Body of pancreas (tissue), 4 donors: ENCODE data around the gene MMP10. TPM values are rescaled to one million over a fixed set of nuclear protein-coding genes. Genes with fewer than 3 reads are reported as not detected.

Experiments
- ATAC-seq: fragments of 150-250 bp; one replicate; pipeline ENCODE4 v1.9.1; 2016
- DNase-seq, 4 donors: peaks; one replicate each; pipeline ENCODE4 v3.0.0-alpha.2; 2019
- H3K27ac ChIP-seq, 4 donors: fragments of 200-600 bp; sonication (generic); 1 replicate in 3 of 4; 2 replicates in 1 of 4; pipeline versions ENCODE4 v1.5.1 to v1.6.1; 2016 to 2019; ENCODE audit warnings: mild to moderate bottlenecking in 1 of 4, mixed read lengths in 1 of 4, moderate library complexity in 1 of 4
- H3K27me3 ChIP-seq, 2 donors: fragments of 200-600 bp; sonication (generic); one replicate each; pipeline ENCODE4 v1.6.0; 2016; ENCODE audit warnings: mild to moderate bottlenecking in 1 of 2
- H3K36me3 ChIP-seq, 2 donors: fragments of 200-600 bp; sonication (generic); replicated peaks in 1 of 2; 2 replicates each; pipeline ENCODE4 v1.5.1; 2016; ENCODE audit warnings: low read depth in 2 of 2; ENCODE audit not compliant: insufficient read depth in 1 of 2
- H3K4me1 ChIP-seq: fragments of 200-600 bp; sonication (generic); one replicate; pipeline ENCODE4 v1.6.0; 2016
- H3K4me3 ChIP-seq, 2 donors: fragments of 200-600 bp; sonication (generic); 1 replicate in 1 of 2; 2 replicates in 1 of 2; pipeline ENCODE4 v1.5.1; 2016 to 2019
- H3K9me3 ChIP-seq, 3 donors: fragments of 200-600 bp; sonication (generic); 1 replicate in 2 of 3; 2 replicates in 1 of 3; pipeline ENCODE4 v1.5.1; 2016
- POLR2A ChIP-seq, 3 donors: fragments of 450-650 bp; IDR thresholded peaks; one replicate each; pipeline ENCODE4 v1.6.1; 2016; ENCODE audit warnings: antibody characterized with exemption in 3 of 3, mild to moderate bottlenecking in 2 of 3
- WGBS, 2 donors: methylation state at CpG; one replicate each; pipeline ENCODE4 v1.1.5; 2017; 5-methylcytosine and 5-hydroxymethylcytosine counted together
- intact Hi-C: fragments of 100-400 bp; cut with DNase I; formaldehyde crosslinking; loops from one replicate; pipeline ENCODE4 v1.15.1; 2023
- total RNA-seq, 2 donors: library from RNA; depleted of rRNA; stranded (reverse); fragments of >200 nt; gene quantifications; one replicate each; pipeline ENCODE4 v1.1.0, GENCODE V29; 2016
- TF ChIP-seq, protein P1 (sequence below), 7 experiments: fragments of 450-650 bp in 4 of 7; fragments of 200-600 bp in 3 of 7; sonication (generic) in 3 of 7; IDR thresholded peaks; one replicate each; pipeline ENCODE4 v1.5.1; 2016 to 2019; ENCODE audit warnings: antibody characterized with exemption in 7 of 7

The MMP10 gene
- total RNA-seq, 2 donors from 2014 or later = not detected

DNA sequence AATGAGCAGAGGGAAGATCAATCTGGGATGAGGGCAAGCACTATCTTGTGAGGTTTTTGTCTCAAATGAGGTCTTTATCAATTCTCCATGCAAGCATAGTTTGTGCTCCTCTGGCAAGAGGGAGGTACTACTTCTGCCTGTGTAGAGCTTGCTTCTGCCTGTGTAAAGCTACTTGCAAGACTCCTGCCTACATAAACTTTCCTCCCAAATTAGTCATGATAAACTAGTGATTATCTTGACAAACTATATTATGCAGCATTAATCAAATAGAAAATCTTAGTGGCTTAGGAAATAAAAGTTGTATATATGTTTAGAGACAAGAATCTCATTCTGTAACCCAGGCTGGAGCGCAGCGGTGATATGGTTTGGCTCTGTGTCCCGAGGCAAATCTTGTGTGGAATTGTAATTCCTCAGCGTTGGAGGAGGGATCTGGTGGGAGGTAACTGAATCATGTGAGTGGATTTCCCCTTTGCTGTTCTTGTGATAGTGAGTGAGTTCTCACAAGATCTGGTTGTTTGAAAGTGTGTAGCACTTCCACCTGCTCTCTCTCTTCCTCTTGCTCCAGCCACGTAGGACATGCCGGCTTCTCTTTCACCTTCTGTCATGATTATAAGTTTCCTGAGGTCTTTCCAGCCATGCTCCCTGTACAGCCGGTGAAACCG lies 8.0 kb upstream of the MMP10 start:
- peaks cover under 1% of the 10 kb centered on the region for H3K4me1 ChIP-seq
- DNase-seq = no peak
- WGBS, 2 donors = 75 to 87% methylated on average over 8 of the region's 8 CpGs
- H3K36me3 ChIP-seq = no peaks in the 10 kb centered on the region
- ATAC-seq = no peak
- H3K4me3 ChIP-seq = no peak overlapping the region
- no peaks in the 10 kb centered on the region for H3K9me3 ChIP-seq
- H3K27me3 ChIP-seq = no peaks in the 10 kb centered on the region
- TF ChIP-seq, protein P1, sequence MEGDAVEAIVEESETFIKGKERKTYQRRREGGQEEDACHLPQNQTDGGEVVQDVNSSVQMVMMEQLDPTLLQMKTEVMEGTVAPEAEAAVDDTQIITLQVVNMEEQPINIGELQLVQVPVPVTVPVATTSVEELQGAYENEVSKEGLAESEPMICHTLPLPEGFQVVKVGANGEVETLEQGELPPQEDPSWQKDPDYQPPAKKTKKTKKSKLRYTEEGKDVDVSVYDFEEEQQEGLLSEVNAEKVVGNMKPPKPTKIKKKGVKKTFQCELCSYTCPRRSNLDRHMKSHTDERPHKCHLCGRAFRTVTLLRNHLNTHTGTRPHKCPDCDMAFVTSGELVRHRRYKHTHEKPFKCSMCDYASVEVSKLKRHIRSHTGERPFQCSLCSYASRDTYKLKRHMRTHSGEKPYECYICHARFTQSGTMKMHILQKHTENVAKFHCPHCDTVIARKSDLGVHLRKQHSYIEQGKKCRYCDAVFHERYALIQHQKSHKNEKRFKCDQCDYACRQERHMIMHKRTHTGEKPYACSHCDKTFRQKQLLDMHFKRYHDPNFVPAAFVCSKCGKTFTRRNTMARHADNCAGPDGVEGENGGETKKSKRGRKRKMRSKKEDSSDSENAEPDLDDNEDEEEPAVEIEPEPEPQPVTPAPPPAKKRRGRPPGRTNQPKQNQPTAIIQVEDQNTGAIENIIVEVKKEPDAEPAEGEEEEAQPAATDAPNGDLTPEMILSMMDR (IDR thresholded peaks at IDR 0.05) = no peak
- no peak for TF ChIP-seq POLR2A (IDR thresholded peaks at IDR 0.05)
- intact Hi-C loops = no loop called here
- H3K27ac ChIP-seq = no peak overlapping the region

DNA sequence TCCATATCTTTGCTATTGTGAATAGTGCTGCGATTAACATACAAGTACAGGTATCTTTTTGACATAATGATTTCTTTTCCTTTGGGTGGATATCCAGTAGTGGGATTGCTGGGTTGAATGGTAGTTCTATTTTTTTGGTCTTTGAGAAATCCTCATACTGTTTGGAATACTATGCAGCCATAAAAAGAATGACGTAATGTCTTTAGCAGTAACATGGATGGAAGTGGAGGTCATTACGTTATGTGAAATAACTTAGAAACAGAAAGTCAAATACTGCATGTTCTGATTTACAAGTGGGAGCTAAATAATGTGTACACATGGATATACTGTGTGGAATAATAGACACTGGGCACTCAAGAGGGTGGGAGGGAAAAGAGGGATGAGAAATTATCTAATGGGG lies 4.0 kb upstream of the MMP10 start:
- TF ChIP-seq, protein P1 (IDR thresholded peaks at IDR 0.05) = no peak
- TF ChIP-seq POLR2A (IDR thresholded peaks at IDR 0.05) = no peak

DNA sequence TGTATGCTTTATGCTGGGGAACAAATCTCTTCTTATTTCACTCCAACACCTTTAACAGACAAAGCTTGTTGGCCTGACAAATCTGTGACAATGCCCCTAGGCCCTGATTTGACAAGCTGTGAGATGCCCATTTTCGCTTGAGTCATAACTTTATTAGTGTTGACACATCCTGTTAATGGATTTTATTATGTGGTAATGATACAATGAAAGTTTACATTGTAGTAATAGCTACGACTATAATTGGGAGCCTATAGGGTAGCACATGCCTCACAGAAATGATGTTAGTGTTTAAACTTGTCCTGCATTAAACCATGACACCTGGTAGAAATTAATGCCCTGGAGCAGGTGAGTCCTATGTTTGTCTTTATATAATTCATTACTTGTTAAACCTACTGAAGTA lies 3.3 kb upstream of the MMP10 start:
- Histone ChIP-seq H3K27me3 (no peaks in the 10 kb centered on the region), H3K9me3 (no peaks in the 10 kb centered on the region), H3K27ac (no peak overlapping the region), H3K36me3 (no peaks in the 10 kb centered on the region), H3K4me1 (peaks cover 15% of the 10 kb centered on the region), H3K4me3 (no peak overlapping the region)
- no peak for ATAC-seq
- intact Hi-C loops = no loop called here
- no peak for DNase-seq
- WGBS, 2 donors = 73 to 77% methylated on average over 2 of the region's 2 CpGs
- no peak for TF ChIP-seq POLR2A (IDR thresholded peaks at IDR 0.05)
- TF ChIP-seq, protein P1 (IDR thresholded peaks at IDR 0.05) = no peak

More for the DNA sequence above, 4.0 kb upstream of the MMP10 start:
- intact Hi-C loops = no loop called here
- Histone ChIP-seq H3K9me3 (no peaks in the 10 kb centered on the region), H3K4me1 (peaks cover 15% of the 10 kb centered on the region), H3K4me3 (no peak overlapping the region), H3K27ac (no peak overlapping the region), H3K27me3 (no peaks in the 10 kb centered on the region), H3K36me3 (no peaks in the 10 kb centered on the region)
- 75 to 76% methylated on average over 3 of the region's 3 CpGs for WGBS, 2 donors
- ATAC-seq = no peak
- no peak for DNase-seq

DNA sequence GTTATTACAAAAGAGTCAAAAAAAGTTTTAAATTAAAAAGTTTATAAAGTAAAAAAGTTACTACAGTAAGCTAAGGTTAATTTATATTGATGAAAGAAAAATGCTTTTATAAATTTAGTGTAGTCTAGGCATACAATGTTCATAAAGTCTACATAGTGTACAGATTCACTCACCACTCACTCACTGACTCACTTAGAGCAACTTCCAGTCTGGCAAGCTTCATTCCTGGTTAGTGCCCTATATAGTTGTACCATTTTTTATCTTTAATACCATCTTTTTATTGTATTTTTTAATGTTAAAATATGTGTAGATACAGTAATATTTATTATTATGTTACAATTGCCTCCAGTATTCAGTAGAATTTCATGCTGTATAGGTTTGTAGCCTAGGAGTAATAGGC lies 2.6 kb upstream of the MMP10 start:
- peaks cover 15% of the 10 kb centered on the region for H3K4me1 ChIP-seq
- H3K27me3 ChIP-seq = no peaks in the 10 kb centered on the region
- no peaks in the 10 kb centered on the region for H3K36me3 ChIP-seq
- DNase-seq = no peak
- ATAC-seq = no peak
- TF ChIP-seq, protein P1 (IDR thresholded peaks at IDR 0.05) = no peak
- no peak for TF ChIP-seq POLR2A (IDR thresholded peaks at IDR 0.05)
- H3K4me3 ChIP-seq = no peak overlapping the region
- no peak overlapping the region for H3K27ac ChIP-seq
- no peaks in the 10 kb centered on the region for H3K9me3 ChIP-seq
- intact Hi-C loops = no loop called here

DNA sequence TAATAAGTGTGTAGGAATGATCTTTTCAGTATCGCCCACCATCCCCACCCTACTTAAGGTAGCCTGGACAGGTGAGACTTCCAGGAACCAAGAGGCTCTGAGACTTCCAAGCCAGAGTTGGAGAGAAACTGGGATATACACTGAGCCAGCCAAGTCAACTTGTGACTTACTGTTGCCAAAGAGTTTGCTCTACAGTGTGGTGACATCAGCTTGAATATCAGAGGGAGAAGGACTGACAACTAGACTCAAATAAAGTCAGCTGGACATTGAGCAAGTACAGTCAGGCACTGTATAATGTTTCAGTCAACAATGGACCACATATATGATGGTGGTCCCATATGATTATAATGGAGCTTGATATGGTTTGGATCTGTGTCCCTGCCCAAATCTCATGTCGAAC lies 1.2 kb upstream of the MMP10 start:
- no peak for TF ChIP-seq POLR2A (IDR thresholded peaks at IDR 0.05)
- TF ChIP-seq, protein P1 (IDR thresholded peaks at IDR 0.05) = no peak
- ATAC-seq (no peak), DNase-seq (no peak)
- no peaks in the 10 kb centered on the region for H3K27me3 ChIP-seq
- no peak overlapping the region for H3K4me3 ChIP-seq
- H3K9me3 ChIP-seq = no peaks in the 10 kb centered on the region
- H3K36me3 ChIP-seq = no peaks in the 10 kb centered on the region
- intact Hi-C loops = no loop called here
- H3K27ac ChIP-seq = no peak overlapping the region
- peaks cover 15% of the 10 kb centered on the region for H3K4me1 ChIP-seq
- WGBS, 2 donors = 77 to 91% methylated on average over 2 of the region's 2 CpGs
